ENCODE data around the gene AHCYL2.
"Not testable (repeated sequence)": the region's sequence is repeated elsewhere in the genome, so short reads cannot be mapped to it uniquely, and the experiment has no call there.

Gene AHCYL2

DNA sequence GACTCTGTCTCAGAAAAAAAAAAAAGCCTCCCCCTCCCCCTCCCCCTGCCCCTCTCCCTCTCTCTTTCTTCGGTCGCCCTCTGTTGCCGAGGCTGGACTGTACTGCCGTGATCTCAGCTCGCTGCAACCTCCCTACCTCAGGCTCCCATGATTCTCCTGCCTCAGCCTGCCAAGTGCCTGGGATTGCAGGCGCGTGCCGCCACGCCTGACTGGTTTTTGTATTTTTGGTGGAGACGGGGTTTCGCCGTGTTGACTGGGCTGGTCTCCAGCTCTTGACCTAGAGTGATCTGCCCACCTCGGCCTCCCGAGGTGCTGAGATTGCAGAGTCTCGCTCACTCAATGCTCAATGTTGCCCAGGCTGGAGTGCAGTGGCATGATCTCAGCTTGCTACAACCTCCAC lies 9.1 kb upstream of the AHCYL2 start:
- in situ Hi-C loops (cut with MboI; ENCODE audit: low sequenced_read_pairs), result loop anchor here (10.0 kb wide), 2 partner anchors 249 to 429 kb away; no protein-coding TSS in a partner anchor

GRCh38 chr7:129216101-129216715 lies 8.6 kb upstream of the AHCYL2 start:
- not testable (repeated sequence) for H3K4me3 ChIP-seq; DNase-seq (ENCODE audit: low spot score in 2 of 2); H3K9me3 ChIP-seq; H3K36me3 ChIP-seq (replicated peaks); H3K4me1 ChIP-seq; H3K27me3 ChIP-seq (ENCODE audit: low read depth)
- in situ Hi-C loops (cut with MboI; ENCODE audit: low sequenced_read_pairs), result loop anchor here (10.0 kb wide), 2 partner anchors 249 to 429 kb away; no protein-coding TSS in a partner anchor

More for the DNA sequence above, 9.1 kb upstream of the AHCYL2 start:
- not testable (repeated sequence) for H3K36me3 ChIP-seq (replicated peaks); H3K9me3 ChIP-seq; H3K27me3 ChIP-seq (ENCODE audit: low read depth); H3K4me3 ChIP-seq; DNase-seq (ENCODE audit: low spot score in 2 of 2); H3K4me1 ChIP-seq

- not testable (repeated sequence) for H3K4me1 ChIP-seq; H3K27me3 ChIP-seq (ENCODE audit: low read depth); H3K4me3 ChIP-seq; H3K36me3 ChIP-seq (replicated peaks); H3K9me3 ChIP-seq; DNase-seq (ENCODE audit: low spot score in 2 of 2)
- in situ Hi-C loops (cut with MboI; ENCODE audit: low sequenced_read_pairs), result loop anchor here (10.0 kb wide), 2 partner anchors 248 to 428 kb away; no protein-coding TSS in a partner anchor
Observed at GRCh38 chr7:129216821-129217416, 7.9 kb upstream of the AHCYL2 start.

DNA sequence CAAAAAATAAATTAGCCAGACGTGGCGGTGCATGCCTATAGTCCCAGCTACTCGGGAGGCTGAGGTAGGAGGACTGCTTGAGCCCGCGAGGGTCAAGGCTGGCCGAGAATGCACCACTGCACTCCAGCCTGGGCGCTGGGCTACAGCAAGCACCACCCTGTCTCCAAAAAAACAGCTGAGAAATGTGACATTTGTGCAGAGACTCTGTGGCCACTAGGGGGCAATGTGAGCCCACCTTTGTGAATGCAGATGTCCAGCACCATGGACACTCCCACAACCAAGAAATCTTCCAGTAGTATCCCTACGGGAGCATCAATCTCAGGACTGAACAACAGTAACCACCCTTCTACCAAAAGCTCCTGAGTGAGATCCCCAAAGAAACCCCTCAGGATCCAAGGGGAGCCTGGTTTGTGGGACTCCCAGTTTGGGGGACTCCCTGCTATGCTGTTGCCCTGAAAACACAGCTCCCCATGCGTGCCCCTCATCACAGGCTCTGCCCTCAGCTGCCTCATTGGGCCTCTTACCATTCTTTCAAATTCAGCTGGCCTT lies 6.2 kb upstream of the AHCYL2 start:
- Histone ChIP-seq H3K4me1 (peaks cover 3% of the 10 kb centered on the region), H3K4me3 (no peak overlapping the region), H3K36me3 (replicated peaks) (no peaks in the 10 kb centered on the region), H3K9me3 (no peaks in the 10 kb centered on the region), H3K27me3 (ENCODE audit: low read depth) (no peaks in the 10 kb centered on the region)
- in situ Hi-C loops (cut with MboI; ENCODE audit: low sequenced_read_pairs), result loop anchor here (10.0 kb wide), 2 partner anchors 246 to 426 kb away; no protein-coding TSS in a partner anchor
- DNase-seq (ENCODE audit: low spot score in 2 of 2), result peak; percentile 71 to 92

GRCh38 chr7:129219166-129219565 lies 5.7 kb upstream of the AHCYL2 start:
- DNase-seq (ENCODE audit: low spot score in 2 of 2); H3K27me3 ChIP-seq (ENCODE audit: low read depth); H3K36me3 ChIP-seq (replicated peaks); H3K4me1 ChIP-seq; H3K4me3 ChIP-seq; H3K9me3 ChIP-seq: not testable (repeated sequence)
- in situ Hi-C loops (cut with MboI; ENCODE audit: low sequenced_read_pairs), result loop anchor here (10.0 kb wide), 2 partner anchors 246 to 426 kb away; no protein-coding TSS in a partner anchor

DNA sequence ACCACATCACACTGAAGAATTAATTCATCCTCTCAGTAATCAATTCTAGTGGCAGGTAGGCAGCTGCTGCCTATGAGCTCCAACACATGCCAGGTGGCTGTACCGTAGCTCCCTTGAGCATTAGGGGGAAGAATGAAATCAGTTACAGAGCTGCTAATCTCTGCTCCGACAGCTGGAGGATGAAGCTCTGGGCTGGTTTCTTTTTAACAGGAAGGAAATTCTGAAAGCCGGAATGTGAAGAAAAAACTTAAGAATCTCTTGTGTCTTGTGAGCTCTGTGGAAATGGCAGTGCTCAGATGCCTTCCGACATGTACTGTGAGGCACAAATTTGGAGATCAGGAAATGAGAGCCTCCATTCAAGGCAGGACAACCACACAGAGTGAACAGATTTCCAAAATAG lies 2.8 kb upstream of the AHCYL2 start:
- Histone ChIP-seq H3K4me1 (peaks cover 12% of the 10 kb centered on the region), H3K9me3 (no peaks in the 10 kb centered on the region), H3K36me3 (replicated peaks) (no peaks in the 10 kb centered on the region; the same call in 1 of the 2 replicates), H3K27me3 (ENCODE audit: low read depth) (no peaks in the 10 kb centered on the region), H3K4me3 (no peak overlapping the region)
- in situ Hi-C loops (cut with MboI; ENCODE audit: low sequenced_read_pairs), result loop anchor here (5.0 kb wide), 2 partner anchors 45 to 75 kb away; no protein-coding TSS in a partner anchor
- DNase-seq (ENCODE audit: low spot score in 2 of 2), result no peak

DNA sequence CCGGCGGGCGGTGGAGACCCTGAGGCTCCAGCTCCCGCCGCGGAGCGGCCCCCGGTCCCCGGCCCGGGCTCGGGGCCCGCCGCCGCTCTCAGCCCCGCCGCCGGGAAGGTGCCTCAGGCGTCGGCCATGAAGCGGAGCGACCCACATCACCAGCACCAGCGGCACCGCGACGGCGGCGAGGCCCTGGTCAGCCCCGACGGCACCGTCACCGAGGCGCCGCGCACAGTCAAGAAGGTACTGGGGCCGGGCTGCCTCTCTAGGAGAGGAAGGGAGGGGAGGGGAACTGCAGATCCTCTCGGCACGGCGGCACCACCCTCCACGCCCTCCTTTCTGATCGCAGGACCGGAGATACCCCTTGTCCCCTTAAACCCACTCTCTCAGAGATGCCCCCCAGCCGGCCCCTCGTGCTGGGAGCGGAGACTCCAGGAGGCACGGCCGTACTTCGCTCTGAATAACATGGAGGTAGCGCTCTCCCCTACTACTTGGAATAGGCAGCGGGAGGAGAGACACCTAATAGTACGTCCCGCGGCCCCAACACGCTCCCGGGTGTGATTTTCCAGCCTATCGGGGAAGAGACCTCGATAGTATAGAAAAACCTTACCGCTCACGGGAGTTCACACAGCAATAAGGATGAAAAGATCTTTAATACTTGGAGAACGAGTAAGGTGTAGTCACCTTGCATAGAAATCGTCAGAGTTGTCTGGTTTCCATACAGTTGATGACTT lies 538 bp downstream of the AHCYL2 start:
- peak; percentile 46 to 70 for DNase-seq (ENCODE audit: low spot score in 2 of 2)
- Histone ChIP-seq H3K4me3 (peak overlapping the region; percentile 67), H3K27me3 (ENCODE audit: low read depth) (no peaks in the 10 kb centered on the region), H3K36me3 (replicated peaks) (no peaks in the 10 kb centered on the region; the same call in 1 of the 2 replicates), H3K4me1 (peaks cover 8% of the 10 kb centered on the region), H3K9me3 (no peaks in the 10 kb centered on the region)
- in situ Hi-C loops (cut with MboI; ENCODE audit: low sequenced_read_pairs), result no loop called here

DNA sequence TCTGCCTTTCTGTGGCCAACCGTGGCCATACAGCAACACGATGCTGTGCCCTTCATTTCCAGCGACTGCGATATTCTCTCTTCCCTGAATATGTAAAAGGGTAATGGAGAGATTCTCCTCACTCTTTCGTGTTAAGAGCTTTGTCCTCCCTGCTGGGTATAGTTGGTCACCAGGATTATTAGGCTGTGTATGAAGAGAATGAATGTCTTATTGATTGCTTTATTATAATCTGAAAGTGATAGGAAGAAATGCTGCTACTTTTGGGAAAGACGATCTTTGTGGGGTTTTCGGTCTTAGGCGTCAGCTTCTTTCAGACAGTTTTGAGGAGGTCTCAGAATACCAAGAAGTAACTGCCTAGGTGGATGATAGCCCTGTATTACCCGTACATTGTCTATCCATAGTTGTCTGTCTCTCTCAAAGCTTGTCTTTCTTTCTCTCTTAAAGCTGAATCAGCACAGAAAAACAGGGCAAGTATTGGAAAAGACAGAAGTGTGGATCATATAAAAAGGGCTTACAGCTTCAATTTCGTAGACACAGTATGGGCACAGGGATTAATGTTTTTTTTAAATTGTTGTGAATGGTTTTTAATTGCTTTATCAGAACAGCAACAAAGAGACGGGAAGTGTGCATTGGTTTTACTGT lies 1.2 kb downstream of the AHCYL2 start:
- in situ Hi-C loops (cut with MboI; ENCODE audit: low sequenced_read_pairs), result no loop called here
- no peaks in the 10 kb centered on the region for H3K27me3 ChIP-seq (ENCODE audit: low read depth)
- H3K4me1 ChIP-seq, result peaks cover 8% of the 10 kb centered on the region
- no peaks in the 10 kb centered on the region for H3K9me3 ChIP-seq
- no peaks in the 10 kb centered on the region; the same call in 1 of the 2 replicates for H3K36me3 ChIP-seq (replicated peaks)
- H3K4me3 ChIP-seq, result peak overlapping the region; percentile 67
- DNase-seq (ENCODE audit: low spot score in 2 of 2), result peak in 1 of 2 experiments; percentile 36

GRCh38 chr7:129227646-129228578 lies 3.1 kb downstream of the AHCYL2 start:
- in situ Hi-C loops (cut with MboI; ENCODE audit: low sequenced_read_pairs), result no loop called here
- no peak for DNase-seq (ENCODE audit: low spot score in 2 of 2)
- no peak overlapping the region for H3K4me3 ChIP-seq
- peaks cover 8% of the 10 kb centered on the region for H3K4me1 ChIP-seq
- no peaks in the 10 kb centered on the region; the same call in 1 of the 2 replicates for H3K36me3 ChIP-seq (replicated peaks)
- H3K27me3 ChIP-seq (ENCODE audit: low read depth), result no peaks in the 10 kb centered on the region
- H3K9me3 ChIP-seq, result no peaks in the 10 kb centered on the region

GRCh38 chr7:129228633-129229032 lies 3.8 kb downstream of the AHCYL2 start:
- peaks cover 8% of the 10 kb centered on the region for H3K4me1 ChIP-seq
- no peaks in the 10 kb centered on the region; the same call in 1 of the 2 replicates for H3K36me3 ChIP-seq (replicated peaks)
- in situ Hi-C loops (cut with MboI; ENCODE audit: low sequenced_read_pairs), result no loop called here
- H3K27me3 ChIP-seq (ENCODE audit: low read depth), result no peaks in the 10 kb centered on the region
- no peak for DNase-seq (ENCODE audit: low spot score in 2 of 2)
- no peaks in the 10 kb centered on the region for H3K9me3 ChIP-seq
- no peak overlapping the region for H3K4me3 ChIP-seq

DNA sequence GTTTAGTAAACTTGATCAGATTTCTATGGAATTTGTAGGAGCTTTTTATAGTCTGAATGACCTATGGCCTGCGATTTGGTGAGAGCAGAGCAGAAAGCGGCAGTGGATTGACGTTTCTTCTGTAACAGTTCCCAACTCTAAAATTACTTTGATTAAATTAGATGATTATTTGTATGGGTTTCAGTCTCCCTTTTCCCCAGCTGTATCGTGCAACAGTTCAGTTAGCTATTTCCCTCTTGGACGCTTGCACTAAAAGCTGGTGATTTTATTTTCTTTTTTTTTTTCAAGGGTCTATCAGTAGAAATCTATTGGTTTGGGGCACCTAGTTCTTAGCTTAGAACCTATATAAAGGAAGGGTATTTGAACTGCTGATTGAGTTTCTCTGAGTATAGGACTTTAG lies 6.8 kb downstream of the AHCYL2 start:
- no peaks in the 10 kb centered on the region for H3K27me3 ChIP-seq (ENCODE audit: low read depth)
- no peak for DNase-seq (ENCODE audit: low spot score in 2 of 2)
- no peak overlapping the region for H3K4me3 ChIP-seq
- no peaks in the 10 kb centered on the region for H3K36me3 ChIP-seq (replicated peaks)
- in situ Hi-C loops (cut with MboI; ENCODE audit: low sequenced_read_pairs), result no loop called here
- peaks cover 7% of the 10 kb centered on the region for H3K4me1 ChIP-seq
- no peaks in the 10 kb centered on the region for H3K9me3 ChIP-seq

- in situ Hi-C loops (cut with MboI; ENCODE audit: low sequenced_read_pairs), result no loop called here
- DNase-seq (ENCODE audit: low spot score in 2 of 2), result no peak
- Histone ChIP-seq H3K9me3 (no peaks in the 10 kb centered on the region), H3K27me3 (ENCODE audit: low read depth) (no peaks in the 10 kb centered on the region), H3K36me3 (replicated peaks) (no peaks in the 10 kb centered on the region), H3K4me1 (peaks cover 4% of the 10 kb centered on the region; the same call in 1 of the 2 replicates), H3K4me3 (no peak overlapping the region)
Observed at GRCh38 chr7:129238546-129238945, 13.7 kb downstream of the AHCYL2 start.

Measured in HAP-1 (cell line).